GM18508 (cell line): Measurements from ENCODE around the gene RAB39B.
"Not testable (repeated sequence)": the region's sequence is repeated elsewhere in the genome, so short reads cannot be mapped to it uniquely, and the experiment has no call there.

Source experiments
- ATAC-seq: cut with Tn5 transposase; IDR thresholded peaks from one replicate; pipeline ENCODE4 v1.9.1; 2021; ENCODE audit warnings: moderate number of reproducible peaks; ENCODE audit not compliant: insufficient read depth, unreplicated experiment

RAB39B gene, protein sequence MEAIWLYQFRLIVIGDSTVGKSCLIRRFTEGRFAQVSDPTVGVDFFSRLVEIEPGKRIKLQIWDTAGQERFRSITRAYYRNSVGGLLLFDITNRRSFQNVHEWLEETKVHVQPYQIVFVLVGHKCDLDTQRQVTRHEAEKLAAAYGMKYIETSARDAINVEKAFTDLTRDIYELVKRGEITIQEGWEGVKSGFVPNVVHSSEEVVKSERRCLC

DNA sequence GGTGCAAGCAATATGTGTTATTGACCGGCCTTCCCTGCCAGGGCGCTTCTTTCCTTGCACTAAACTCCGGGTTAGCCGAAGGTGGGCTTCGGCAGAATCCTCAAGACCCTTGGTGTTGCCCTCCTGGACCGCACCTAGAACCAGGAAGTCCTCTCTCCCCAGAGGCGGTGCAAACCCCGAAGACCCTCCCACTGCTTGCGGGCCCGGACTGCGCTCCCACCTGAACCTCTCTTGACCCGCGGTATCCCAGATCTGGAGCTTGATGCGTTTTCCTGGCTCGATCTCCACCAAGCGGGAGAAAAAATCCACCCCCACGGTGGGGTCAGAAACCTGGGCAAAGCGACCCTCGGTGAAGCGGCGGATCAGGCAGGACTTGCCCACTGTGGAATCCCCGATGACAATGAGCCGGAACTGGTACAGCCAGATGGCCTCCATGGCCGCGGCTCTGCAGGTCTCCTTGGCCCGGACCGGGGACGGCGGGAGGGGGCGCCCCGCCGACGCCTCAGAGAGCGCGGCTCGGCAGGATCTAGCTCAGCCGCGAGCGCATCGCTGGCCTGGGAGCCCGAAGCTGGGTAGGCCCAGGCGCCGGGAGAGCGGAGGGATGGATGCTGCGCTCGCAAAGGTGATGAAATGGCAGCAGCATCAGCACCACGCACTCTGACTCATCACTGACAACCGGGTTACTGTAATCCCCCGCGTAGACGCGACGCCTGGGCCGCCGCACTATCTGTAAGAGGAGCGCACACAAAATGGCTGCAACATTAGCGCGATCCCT is at the start of gene RAB39B:
TSS of gene RAB39B (minus strand) at position 638 of the 775 bp plus-strand sequence. CDS start at position 435, 203 bp downstream.
- peak; percentile 59 for ATAC-seq

DNA sequence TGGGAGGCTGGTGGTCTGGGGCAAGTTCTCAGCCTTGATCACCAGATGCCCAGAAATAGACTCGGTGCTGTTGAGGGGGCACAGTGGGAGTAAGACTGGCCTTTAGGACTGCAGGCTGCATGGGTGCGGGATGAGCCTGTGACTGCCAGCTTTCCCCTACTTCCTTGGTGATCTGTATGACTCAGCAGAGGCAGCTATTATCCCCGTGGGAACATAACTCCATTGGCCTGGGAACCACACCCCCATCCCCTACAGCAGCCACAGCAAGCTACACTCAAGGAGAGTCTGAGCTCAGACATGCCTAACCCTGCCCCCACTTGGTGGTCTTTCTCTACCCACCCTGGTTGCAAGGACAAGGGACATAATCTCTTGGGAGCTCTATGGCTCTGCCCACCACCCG is 49.5 kb upstream of the RAB39B start:
- no peak for ATAC-seq

DNA sequence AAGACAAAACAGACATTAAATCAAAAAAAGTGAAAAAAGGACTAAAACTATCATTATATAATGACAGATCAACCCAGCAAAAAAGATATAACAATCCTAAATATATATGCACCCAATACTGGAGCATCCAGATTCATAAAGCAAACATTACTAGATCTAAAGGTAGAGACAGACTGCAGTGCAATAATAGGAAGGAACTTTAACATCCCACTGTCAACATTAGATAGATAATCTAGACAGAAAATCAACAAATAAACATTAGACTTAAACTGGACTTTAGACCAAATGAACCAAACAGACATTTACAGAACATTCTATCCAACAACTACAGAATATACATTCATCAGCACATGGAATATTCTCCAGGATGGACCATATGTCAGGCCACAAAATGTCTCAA is 29.5 kb upstream of the RAB39B start:
- no peak for ATAC-seq

DNA sequence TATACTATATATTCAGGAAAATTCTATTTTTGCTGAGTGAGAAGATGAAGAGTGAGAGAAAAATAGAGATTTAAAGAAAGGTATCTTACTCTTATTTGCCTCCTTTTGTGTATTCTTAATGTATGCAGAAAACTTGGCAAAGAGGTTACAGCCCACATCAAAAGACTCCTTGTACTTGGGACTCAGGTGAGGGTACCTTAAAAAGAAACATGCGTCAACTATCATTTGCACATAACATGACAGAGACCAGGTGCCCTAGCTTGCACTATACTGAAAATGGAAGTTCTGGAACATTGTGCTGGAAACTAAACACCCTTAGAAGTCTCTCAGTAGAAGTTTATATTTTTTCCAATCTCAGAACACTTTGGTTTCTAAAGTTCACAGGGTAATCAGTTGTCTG is 15.6 kb upstream of the RAB39B start:
- no peak for ATAC-seq

DNA sequence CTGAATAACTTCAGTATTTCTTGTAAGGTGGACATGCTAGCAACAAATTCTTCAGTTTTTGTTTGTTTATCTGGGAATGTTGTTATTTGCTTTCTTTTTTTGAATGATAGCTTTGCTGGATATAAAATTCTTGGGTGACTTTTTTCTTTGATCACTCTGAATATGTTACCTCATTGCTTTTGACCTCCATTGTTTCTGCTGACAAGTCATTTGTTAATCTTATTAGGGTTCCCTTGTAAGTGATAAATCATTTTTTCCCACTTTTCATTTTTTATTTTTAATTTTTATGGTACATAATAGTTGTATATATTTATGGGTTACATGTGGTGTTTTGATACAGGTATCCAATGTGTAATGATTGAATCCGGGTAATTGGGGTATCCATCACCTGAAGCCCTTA is 6.7 kb upstream of the RAB39B start:
- no peak for ATAC-seq

DNA sequence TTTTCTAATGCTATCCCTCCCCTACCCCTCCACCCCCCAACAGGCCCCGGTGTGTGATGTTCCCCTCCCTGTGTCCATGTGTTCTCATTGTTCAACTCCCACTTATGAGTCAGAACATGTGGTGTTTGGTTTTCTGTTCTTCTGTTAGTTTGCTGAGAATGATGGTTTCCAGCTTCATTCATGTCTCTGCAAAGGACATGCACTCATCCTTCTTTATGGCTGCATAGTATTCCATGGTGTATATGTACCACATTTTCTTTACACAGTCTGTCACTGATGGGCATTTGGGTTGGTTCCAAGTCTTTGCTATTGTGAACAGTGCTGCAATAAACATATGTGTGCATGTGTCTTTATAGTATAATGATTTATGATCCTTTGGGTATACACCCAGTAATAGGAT is 3.7 kb upstream of the RAB39B start:
- not testable (repeated sequence) for ATAC-seq

DNA sequence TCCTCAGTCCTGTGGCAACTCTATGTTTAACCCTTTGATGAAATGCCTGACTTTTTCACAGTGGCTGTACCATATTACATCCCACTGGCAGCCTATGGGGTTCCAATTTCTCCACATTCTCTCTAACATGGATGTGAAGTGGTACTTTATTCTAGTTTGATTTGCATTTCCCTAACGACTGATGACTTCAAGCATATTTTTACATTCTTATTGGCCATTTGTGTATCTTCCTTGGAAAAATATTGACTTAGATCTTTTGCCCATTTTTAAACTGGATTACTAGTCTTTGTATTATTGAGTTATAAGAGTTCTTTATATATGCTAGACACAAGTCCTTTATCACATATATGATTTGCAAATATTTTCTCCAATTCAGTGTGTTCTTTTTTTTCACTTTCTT is 2.1 kb upstream of the RAB39B start:
- no peak for ATAC-seq

DNA sequence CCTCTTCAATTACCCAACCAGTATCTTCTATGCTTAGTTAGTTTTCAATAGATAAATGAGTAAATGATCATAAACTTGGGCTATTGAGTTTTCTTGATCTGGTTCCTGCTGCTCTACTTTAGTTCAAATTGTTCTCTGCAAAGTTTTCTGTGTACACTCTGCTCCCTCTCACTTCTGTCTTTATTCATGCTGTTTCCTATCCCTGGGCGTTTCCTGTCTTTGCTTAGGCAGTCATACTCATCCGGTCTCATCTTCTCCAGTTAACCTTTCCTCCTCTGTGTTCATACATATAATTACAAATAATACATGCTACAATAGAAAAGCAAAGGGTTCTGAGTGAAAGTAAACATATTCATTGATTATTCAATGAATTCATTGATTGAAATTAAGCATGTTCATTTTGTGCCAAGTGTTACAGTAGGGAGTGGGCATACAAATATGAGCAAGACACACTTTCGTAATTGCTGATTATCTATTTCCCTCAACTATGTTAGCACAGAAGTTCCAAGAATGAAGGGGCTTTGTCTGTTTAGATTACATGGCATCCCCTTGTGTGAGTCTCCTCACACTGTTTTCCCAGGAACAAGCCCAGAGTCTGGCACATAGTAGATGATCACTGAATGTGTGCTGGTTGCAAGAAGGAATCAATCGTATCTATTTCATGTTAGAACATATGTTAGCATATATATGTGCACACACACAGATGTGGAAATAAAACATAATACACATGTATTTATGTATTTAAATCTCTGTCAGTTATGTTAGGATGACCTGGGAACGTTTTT is 1.1 kb downstream of the RAB39B start:
- ATAC-seq: no peak

DNA sequence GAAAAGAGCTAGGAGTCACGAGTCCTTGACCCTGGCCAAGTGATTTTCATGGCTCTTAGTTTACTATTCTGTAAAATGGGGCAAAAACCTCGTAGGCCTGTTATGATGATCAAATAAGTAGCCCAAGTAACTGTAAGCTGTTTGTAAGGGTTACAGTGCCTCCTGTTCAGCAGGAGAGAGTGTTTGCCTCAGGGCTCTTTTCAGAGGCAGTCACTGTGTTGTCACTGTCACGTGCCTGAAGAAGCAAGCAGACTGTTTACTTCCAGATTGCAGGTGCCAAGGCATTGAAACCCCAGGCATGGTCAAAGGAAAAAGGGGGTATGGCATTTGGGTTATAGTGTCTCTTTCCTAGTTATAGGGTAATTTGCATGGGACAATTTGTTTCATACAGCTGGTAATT is 4.5 kb downstream of the RAB39B start:
- ATAC-seq: no peak

DNA sequence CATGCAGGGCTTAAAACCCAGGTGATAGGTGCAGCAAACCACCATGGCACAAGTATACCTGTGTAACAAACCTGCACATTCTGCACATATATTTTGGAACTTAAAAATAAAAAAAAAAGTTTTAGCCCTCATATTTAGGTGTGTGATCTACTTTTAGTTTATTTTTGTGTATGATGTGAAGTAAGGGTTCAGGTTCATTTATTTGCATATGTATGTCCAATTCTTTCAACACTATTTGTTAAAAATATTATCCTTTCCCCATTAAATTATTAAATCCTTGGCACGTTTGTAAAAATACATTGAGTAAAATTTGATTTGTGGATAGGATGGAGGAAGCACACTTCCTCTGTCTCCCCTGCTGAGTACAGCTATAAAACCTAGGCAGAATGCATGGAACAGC is 12.9 kb downstream of the RAB39B start:
- no peak for ATAC-seq

DNA sequence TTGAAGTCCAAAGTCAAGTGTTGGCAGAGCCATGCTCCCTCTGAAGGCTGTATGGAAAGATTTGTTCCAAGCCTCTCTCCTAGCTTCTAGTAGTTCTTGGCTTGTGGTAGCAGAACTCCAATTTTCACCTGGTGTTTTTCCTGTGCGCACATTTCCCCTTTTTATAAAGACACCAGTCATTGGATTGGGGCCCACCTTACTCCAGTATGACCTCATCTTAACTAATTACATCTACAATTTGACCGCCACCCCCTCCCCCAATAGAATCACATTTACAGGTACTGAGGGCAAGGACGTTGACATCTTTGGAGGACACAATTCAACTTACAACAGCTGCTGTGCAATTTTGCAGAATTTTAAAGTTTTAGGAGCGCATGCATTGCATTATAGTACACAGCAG is 16.8 kb downstream of the RAB39B start:
- no peak for ATAC-seq

DNA sequence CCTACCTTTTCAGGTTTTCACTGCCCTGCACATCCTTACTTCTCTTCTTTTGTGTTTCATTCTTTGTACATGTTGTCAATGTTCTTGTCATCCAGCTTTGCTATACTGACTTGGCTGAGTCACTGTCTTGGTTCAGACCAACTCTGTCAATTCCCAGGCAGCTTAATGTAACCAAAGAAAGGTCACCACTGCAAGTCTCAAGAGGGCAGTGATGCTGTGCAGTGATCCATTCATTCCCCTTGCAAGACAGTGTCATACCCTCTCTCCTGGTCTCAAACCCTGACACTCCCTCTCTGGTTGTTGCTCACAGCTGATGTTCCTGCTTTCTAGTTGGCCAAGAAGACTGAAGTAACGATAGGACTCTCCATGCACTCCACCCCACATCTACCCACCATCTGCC is 17.5 kb downstream of the RAB39B start:
- no peak for ATAC-seq

DNA sequence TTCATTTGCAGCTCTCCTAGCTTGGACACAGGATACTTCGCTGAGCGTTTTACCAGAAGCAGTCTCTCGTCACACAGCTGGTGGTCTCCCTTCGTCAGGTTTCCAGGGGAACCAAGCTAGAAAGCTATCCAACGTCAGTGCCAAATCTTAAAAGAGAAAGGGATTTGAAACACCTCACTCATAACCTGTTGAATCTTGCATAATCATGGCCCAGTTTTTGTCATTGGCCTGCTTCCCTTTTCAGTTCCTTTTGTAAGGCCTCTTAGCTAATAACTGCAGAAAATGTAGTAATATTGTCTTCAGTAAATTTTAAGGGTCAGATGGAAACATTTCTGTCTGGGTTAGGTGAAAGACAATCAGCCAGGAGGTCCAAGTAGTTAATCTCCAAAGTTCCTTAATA is 22.0 kb downstream of the RAB39B start:
- ATAC-seq: no peak

DNA sequence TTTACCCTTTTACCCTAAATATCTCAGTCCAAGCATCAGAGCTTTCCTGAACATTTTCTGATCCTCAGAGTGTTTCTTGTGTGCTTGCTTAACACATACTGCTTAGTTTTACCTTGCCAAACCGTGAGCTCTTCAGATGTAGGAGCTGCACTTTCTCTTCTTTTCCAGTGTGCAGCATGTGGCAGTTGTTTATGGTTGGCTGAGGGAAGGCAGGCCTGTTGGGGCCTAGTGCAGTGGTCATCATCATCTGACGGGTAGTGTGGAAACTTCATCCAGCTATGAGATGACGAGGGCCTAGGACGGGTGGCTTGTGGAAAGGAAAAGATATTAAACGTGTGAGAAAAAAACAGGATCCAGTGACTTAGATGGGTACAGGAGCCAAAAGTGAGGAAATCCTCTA is 26.6 kb downstream of the RAB39B start:
- no peak for ATAC-seq

DNA sequence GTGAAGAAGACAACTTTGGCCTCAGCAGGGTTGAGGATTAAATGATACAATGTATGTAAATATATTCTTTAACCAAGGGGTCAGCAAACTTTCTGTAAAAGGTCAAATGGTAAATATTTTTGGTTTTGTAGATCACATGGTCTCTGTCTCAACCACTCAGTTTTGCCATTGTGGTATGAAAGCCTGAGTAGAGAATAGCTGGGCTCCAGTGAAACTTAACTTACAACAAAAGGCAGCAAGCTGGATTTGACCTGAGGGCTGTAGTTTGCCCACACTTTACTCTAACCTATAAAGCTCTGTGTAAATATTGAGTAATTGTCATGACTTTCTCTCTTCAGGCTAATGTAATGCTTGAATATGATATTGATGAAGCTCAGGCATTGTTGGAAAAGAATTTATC is 28.4 kb downstream of the RAB39B start:
- no peak for ATAC-seq

DNA sequence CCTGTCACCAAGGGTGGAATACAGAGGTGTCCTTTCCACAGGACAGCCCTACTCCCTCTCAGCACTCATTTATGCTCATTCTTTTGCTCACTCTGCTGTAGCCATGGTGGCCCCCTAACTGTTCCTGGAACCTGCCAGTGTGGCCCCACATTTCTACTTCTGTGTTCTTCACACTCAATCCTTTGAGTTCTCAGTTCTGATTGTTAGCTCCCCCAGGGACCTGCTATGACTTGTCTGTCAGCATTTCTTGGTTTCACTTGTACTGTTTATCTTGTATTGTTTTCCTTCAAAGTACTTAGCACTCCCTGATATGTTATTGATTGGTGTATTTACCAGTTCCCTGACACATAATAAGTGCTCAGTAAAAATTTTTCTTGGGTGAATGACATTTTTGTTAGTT is 33.1 kb downstream of the RAB39B start:
- ATAC-seq: peak; percentile 69

DNA sequence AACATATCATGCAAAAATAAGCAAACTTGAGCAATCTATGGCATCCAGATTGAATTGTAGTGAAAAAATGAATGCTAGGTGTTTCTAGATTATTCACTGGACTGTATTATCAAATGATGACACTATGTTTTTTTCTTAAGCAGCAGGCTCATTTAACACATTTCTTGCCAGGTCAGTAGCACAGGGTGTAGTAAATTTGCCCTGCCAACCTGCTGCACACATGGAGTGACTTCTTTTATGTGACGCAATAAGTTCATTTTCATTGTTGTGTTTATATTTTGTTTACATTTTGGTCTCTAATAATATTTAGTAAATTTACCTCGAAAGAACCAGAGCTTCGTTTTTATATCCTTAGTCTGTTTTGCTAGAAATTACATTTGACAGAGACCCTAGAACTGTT is 38.5 kb downstream of the RAB39B start:
- ATAC-seq: no peak

DNA sequence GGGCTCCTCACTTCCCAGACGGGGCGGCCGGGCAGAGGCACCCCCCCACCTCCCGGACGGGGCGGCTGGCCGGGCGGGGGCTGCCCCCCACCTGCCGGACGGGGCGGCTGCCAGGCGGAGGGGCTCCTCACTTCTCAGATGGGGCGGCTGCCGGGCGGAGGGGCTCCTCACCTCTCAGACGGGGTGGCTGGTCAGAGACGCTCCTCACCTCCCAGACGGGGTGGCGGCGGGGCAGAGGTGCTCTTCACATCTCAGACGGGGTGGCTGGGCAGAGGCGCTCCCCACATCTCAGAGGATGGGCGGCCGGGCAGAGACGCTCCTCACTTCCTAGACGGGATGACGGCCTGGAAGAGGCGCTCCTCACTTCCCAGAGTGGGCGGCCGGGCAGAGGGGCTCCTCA is 40.5 kb downstream of the RAB39B start:
- ATAC-seq: not testable (repeated sequence)

DNA sequence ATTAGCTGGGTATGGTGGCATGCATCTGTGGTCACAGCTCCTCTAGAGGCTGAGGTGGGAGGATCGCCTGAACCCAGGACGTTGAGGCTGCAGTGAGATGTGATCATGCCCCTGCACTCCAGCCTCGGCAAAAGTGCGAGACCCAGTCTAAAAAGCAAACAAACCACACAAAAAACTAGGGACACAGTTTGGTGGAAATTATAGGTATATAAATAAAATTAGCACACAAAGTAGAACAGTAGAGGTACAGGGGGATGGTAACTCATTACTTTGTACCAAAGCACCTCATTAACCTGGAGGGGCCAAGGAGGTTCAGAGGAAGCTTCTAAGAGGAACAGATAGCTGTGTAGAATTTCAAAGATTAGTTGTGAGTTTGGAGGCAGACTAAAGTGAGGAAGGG is 42.9 kb downstream of the RAB39B start:
- ATAC-seq: no peak

DNA sequence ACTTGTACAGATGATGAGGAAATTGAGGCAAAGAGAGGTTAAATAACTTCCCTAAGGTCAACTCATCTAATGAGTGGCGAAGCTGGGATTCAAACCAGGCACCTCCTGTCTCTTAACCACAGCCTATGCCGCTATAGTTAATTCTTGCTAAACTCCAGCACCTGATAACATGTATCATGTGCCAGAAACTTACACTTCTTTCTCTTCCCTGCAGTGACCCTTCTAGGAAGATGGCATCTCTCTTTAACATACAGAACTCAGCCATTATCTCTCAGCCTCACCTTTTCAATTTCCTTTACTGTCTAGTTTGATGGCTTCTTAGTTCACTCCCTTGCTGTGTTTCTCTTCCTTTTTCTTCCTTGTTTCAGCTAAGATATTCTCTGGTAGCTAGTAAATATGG is 45.5 kb downstream of the RAB39B start:
- ATAC-seq: no peak

DNA sequence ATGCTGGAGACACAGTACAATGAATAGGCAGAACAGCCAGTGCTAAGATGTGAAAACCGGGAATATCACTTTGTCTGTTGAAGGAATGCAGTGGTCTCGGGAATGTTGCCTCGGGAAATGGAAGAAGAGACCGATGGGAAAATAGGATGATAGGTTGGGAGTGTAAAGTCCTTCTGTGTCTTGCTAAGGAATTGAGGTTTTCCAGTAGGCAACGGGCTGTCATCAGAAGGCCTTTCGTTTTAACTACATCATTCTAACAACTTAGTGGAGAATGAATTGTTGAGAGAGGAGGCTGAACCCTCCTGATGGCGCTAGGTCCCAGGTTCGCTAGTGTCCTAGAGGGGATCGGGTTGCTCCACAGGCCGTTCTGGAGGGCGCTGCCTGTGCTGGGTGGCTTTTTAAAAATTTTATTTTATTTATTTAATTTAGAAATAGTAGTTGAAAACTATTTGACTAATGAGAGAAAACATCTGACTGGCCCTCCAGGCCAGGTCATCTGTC is 47.3 kb downstream of the RAB39B start:
- ATAC-seq: no peak
